ENCODE data around the gene YPEL2.

- no peak for TF ChIP-seq CTCF (IDR thresholded peaks at IDR 0.05; ENCODE audit: borderline replicate concordance, extremely low read depth, low read length, poor library complexity, severe bottlenecking)
- TF ChIP-seq EZH2 (IDR thresholded peaks at IDR 0.05; ENCODE audit: borderline replicate concordance, low read depth, low read length, severe bottlenecking): no peak
These were observed 69.8 kb downstream of the YPEL2 start for GRCh38 chr17:59401274-59401673.

Measured in DND-41 (cell line).